OCI-M1 (cell line): ENCODE measurements around the gene OLR1.
"Not testable (repeated sequence)": the region's sequence is repeated elsewhere in the genome, so short reads cannot be mapped to it uniquely, and the experiment has no call there.

ENCODE experiments used
- DNase-seq: peaks from one replicate; lab custom pipeline; 2025; lab: John Stamatoyannopoulos, UW

OLR1 gene

DNA sequence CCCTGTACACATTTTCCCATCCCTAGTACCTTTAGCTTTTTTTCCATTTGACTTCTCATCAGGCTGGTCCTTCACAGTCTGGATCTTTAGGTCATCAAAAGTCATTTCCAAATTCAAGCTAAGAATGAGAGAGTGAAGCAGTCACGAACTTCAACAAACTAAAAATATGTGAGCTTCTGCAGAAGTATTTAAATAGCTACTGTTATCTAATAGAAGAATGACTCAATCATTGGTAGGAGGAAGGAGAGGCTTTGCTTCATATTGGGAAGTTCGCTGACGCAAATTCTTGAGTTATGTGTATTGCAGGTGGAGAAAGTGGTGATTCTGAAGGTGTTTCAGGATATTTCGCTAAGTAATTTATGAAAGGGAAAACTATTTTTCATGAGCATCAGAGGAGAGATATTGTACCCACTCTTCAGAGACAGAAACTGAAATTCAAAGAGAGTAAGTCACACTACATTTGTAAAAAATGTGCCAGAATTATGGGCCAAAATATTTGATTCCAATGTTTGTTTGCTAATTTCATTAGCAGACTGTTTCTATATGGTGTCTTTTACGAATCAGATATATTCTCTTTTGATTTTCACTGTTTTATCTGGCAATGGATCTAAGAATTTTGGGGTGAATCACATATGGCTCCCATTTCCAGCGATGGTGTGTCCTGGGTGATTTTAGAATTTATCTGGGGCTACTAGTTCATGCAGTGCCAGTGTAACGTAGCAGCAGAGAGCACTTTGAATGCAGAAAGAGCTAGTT lies at the start of gene OLR1:
OLR1 (minus strand) TSS at position 160 of the 756 bp plus-strand sequence; CDS start at position 105, 55 bp downstream.
- no peak for DNase-seq

DNA sequence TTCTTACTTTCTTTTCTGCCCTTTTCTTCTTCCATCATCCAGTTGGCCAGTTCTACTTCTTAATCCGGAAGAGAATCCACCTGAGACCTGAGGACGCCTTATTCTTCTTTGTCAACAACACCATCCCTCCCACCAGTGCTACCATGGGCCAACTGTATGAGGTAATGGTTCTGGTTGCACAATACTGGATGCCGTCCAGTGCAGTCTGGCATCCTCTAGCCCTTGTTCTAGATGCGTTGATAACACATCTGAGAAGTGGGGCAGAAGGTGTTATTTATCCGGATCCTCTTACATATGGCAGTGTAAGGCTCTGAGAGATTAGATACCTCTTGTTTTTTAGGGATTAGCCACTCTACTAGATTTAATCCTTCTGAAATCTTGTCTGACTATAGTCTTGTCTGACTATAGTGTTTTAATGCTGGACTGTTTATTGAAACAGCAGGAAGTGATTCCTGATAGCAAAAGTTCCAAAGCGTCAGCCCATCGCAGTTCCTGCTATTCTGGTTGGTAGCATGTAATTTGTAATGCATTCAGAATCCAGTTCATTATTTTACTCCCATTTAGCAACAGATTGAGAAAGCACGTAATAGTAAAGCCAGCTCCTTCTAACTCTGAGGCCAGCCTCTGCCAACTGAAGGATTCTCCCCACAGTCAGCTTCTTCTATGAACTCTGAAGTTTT lies 48.6 kb upstream of the OLR1 start:
- DNase-seq, result no peak

DNA sequence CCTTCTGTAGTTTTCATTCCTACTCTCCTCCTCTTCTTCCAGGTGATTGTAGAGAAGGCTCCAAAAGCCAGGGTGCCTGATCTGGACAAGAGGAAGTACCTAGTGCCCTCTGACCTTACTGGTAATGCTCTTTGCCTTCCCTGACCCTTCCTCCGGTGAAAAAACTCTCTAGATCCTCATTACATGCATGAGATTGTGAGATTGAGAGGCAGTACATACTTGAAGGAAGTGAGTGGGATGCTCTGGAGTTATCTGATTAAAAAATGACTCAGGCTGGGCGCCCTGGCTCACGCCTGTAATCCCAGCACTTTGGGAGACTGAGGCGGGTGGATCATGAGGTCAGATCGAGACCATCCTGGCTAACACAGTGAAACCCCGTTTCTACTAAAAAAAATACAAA lies 46.1 kb upstream of the OLR1 start:
- no peak for DNase-seq

DNA sequence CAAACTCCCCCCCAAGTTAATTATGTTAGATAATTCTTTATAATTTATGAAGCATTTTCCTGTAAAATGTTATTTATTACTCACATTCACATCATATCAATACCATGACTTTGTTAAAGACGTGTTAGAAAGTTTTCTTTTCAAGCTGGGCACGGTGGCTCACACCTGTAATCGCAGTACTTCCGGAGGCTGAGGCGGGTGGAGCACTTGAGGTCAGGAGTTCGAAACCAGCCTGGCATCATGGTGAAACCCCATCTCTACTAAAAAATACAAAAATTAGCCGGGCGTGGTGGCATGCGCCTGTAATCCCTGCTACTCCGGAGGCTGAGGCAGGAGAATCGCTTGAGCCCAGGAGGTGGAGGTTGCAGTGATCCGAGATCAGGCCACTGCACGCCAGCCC lies 44.0 kb upstream of the OLR1 start:
- not testable (repeated sequence) for DNase-seq

DNA sequence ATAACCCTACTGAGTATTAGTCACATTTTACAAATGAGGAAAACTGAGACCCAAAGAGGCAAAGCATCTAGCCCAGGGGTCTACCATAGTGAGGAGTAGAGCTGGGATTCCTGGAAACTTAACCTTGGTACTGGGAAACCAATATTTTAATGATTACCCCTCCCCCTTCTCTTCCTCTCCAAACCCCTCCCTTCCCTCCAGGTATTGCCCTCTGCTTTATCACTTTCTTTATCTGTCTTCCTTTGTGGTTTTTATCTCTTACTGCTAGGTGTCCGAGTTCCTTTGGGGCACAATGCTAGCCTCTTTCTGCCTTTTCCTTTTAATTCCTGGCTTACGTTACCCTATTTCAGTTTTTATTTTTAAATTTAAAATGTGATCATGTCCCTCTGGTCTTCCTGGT lies 43.5 kb upstream of the OLR1 start:
- peak; percentile 34 for DNase-seq

DNA sequence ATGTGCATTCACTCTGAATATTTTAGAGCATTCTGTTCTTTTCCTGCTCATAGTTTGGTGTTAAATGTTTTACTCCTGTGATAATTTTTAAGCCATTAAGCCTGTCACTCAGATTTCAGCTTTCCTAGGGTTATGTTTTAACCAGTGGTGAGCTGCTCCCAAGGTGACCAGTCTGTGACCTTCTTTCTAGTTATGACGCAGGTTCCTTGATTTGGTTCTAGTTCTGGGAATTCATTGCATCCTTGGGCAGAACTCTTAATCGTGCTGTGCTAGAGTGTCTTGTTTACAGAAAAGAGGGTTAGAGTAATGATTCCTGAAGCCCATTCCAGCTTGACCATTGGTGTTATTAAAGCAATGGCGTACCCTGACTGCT lies 42.9 kb upstream of the OLR1 start:
- no peak for DNase-seq

DNA sequence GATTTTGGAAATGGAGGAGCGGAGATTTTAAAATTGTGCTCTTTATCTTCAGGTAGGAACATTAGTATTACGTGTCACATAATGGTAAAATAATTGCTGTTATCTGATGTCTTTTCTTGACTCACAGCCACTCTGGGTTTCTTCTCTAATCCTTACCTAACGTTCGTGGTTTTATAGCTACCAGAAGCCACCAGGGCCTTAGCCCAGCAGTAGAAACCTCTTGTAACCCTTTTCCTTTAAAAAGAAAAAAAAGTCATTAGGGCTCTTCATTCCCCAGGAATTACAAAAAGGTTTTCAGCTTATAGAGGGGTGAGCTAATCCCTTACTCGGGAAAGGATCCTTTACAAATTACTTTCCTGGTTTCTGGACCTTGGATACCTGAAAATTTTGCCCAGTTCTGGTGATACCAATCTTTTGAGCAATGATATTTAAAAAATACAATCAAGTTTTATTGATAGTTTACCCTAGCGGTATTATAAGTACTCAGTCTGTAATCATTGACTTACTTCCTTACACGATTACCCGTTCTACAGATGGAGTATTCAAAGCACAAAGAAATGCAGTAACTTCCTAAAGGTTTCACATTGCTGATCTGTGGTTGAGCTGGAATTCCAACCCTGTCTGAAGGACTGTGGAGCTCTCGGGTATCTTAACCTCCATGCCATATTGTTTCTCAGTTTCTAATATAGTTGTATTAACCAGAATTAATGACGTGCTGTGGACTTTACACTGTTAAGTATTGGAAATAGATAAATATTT lies 42.4 kb upstream of the OLR1 start:
- DNase-seq, result peak; percentile 44

DNA sequence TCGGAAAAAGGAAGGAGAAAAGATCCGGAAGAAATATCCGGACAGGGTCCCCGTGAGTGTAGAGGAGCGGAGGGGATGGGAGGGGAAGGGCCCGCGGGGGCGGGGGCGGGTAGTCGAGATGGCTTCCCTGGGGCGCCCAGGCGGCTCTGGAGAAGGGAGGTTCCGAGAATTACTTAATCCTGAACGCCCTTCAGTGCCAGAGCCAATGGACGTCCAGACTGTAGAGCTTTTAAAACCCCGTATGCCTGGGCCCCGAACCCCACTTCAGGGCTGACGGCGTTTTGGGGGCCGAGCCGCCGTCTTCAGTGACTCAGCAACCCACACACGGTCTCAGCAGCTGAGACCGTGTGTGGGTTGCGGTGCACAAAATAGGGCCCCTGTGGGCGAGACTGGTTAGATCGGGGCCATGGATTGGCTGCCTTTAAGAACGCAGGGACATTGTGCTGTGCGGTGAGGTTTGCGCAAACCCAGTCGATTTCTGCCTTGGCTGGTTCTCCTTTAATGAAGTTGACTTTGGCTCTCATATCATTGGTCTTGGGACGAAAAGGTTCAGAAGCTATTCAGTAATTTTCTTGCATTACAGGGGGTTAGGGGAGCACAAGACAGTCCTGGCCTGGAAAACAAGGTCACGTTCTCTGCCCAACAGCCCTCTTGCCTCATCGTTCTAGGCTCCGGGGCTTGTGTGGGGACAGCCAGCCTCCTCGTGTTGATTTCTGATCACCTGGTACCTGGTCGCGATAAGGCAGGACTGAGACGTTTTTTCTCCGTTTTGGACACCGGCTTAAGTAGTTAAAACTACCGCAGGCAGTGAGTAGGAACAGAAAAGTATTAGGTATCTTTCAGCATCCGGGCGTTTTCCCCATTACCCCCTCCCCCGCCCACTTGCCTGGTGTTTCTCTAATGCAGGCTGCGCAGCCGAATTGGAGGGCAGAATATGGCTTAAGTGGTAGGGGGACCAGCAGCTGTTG lies 41.5 kb upstream of the OLR1 start:
- DNase-seq, result peak; percentile 87

DNA sequence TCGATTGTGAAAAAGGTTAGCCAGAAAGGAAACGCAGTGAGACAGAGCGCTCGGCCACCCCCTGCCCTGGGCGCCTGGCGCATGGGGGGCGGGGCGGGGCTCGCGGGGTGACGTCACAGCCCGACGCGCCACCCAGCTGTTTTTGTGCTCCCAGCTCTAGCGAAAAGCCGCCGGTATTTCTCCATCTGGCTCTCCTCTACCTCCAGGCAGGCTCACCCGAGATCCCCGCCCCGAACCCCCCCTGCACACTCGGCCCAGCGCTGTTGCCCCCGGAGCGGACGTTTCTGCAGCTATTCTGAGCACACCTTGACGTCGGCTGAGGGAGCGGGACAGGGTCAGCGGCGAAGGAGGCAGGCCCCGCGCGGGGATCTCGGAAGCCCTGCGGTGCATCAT lies 40.8 kb upstream of the OLR1 start, which contains the start of gene GABARAPL1:
GABARAPL1 (plus strand) TSS at position 139 of the 393 bp plus-strand sequence; CDS start at position 392, 253 bp downstream.
- peak; percentile 79 for DNase-seq

DNA sequence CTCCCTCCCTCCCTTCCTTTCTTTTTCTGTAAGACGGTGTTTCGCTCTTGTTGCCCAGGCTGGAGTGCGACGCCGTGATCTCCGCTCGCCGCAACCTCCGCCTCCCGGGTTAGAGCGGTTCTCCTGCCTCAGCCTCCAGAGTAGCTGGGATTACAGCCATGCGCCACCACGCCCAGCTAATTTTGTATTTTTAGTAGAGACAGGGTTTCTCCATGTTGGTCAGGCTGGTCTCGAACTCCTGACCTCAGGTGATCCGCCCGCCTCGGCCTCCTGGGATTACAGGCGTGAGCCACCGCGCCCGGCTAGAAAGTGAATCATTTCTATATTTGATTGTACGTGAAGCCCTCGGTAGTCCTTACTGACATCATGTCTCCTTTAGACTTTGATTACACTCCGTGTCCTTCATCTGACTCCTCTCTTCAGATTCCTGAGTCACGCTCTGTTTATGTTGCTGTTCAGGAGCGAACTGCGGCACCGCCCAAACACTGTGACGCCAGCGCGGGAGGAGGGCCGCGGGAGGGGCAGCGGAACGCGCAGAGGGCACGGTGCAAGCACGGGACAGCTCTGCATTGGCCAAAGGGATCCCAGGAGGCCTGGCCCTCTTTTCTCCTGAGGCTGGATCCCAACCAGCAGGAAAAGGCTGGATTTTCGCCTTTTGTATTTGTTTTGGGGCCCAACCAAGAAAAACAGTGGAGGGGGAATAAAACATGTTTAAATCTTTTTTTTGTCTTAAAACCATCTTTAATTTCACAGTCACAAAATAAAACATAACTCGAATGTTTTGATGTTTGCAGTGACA lies 40.2 kb upstream of the OLR1 start:
- peak; percentile 92 for DNase-seq

DNA sequence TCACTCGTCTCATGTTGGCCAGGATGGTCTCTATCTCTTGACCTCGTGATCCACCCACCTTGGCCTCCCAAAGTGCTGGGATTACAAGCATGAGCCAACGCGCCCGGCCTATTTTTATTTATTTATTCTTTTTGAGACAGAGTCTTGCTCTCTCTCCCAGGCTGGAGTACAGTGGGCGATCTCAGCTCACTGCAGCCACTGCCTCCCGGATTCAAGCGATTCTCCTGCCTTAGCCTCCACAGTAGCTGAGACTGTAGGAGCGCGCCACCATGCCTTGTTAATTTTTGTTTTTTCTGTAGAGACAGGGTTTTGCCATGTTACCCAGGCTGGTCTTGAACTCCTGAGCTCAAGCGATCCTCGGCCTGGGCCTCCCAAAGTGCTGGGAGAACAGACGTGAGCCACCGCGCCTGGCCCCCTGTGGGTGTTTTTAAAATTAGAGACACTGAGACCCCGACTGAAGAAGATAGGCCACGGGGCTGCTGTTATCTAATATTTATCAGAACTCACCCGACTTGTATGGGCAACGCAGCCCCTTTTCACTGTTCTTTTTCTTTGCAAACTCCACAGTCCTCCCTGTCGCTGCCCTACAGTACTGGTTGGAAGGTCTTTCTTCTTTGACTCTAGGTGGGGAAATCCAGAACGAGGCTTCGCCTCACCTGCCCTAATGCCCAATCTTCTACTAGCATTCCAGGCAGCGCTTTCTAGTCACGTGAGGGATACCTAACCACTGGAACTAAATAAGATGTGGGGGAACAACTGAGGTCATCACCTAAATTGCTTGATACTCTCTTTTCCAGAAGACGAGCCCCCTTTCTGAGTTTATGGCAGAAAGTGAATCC lies 39.4 kb upstream of the OLR1 start:
- DNase-seq, result no peak

DNA sequence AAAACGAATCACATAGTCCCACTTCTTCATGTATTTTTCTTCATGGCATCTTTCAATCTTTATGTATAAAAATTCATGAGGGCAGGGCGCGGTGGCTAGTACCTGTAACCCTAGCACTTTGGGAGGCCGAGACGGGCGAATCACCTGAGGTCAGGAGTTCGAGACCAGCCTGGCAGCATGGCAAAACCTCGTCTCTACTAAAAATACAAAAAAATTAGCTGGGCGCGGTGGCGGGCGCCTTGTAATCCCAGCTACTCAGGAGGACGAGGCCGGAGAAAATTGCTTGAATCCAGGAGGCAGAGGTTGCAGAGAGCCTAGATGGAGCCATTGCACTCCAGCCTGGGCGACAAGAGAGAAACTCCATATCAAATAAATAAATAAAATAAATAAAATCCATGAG lies 38.3 kb upstream of the OLR1 start:
- DNase-seq, result no peak

DNA sequence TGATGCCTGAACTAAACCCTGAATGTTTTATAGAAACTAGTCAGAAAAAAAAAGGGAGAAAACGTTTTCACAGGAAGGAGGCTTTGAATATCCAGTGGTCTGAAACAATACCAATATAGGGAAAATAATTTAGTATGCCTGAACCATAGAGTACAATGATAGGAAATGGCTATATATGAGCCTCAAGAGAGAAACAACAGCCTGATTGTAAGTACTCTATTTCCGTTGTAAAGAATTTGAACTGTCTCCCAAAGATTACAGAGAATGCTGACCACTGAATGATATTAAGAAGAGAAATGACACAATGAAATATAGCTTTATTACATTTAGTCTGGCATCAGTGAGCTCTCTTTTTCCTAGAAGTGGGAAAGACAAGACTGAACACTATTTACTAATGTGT lies 35.2 kb upstream of the OLR1 start:
- DNase-seq, result no peak

DNA sequence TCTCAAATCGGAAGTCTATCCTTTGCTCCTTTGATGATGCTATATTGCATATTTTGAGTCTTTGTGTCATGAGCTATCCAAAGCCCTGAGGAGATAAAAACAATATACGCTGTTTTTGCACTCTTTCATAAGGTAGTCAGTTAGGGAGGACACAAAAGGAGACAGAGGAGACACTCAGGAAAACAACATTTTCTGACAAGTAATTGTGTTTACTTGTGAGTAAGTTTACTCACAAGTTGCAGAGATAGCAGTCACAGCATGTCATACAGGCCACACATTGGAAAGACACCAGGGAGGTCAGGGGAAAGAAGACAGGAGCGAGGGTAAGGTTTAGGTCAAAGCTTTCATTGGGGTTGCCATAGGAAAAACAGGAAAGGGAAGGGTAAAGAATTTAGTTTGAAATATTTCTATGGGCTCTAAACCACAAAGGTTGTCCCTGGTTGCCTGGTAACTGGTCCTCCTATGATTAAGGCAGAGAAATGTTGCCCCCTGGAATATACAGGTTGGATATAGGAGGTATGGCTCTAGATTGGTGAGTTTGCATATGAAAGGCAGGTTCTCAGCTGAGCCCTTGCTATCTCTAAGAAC lies 33.4 kb upstream of the OLR1 start:
- DNase-seq, result no peak

DNA sequence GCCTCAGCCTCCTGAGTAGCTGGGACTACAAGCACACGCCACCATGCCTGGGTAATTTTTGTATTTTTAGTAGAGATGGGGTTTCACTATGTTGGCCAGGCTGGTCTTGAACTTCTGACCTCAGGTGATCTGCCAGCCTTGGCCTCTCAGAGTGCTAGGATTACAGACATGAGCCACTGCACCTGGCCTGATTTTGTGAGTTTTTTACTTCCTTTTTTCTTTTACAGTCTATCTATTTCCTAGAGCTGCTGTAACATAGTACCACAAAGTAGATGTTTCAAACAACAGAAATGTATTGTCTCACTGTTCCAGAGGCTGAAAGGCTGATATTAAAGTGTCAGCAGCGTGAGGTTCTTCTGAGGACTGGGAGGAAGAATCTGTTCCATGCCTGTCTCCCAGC lies 32.6 kb upstream of the OLR1 start:
- not testable (repeated sequence) for DNase-seq

DNA sequence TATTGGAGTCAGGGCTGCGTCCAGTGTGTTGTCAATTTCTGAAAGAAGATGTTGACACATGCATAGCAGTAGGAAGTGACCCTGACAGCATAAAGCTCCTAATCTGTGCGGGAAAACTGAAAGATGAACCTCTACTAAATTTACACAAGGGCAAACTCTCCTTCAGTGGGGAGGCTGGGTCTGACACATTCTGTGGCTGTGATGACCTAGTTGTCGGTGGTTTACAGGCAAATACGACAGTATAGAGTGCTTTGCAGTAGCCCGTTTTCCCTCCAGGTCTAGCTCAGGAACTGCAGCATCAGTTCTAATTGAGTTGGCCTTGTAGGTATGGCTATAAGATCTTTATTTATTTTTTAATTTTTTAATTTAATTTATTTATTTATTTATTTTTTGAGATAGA lies 25.9 kb upstream of the OLR1 start:
- DNase-seq, result no peak

DNA sequence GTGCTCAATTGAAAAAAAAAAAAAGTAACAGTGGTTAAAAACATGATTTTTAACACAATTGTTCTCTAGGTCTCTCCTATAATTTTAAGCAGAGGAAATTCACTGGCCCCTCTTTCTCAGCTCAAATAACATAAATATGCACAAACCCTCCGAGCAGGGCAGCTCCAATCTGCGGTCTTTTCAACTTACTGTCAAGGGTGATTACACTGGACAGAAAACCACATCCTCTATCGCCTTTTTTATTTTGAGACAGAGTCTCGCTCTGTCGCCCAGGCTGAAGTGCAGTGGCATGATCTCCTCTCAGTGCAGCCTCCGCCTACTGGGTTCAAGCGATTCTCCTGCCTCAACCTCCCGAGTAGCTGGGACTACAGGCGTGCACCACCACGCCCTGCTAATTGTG lies 24.3 kb upstream of the OLR1 start:
- peak; percentile 82 for DNase-seq

DNA sequence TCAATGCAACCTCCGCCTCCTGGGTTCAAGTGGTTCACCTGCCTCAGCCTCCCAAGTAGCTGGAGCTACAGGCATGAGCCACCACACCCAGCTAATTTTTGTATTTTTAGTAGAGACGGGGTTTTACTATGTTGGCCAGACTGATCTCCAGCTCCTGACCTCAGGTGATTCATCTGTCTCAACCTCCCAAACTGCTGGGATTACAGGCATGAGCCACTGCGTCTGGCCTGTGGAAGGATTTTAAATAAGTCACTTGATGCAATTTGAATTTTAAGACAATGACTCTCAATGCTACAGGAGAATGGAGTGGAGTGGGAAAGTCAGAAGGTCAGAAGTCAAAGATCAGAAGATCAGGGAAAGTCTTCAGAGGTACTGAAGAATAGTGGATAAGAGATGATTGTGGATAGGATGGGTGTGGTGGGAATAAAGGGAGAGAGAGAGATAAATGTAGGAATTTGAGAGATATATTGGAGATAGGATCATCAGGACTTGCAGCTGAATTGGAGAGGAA lies 22.3 kb upstream of the OLR1 start:
- DNase-seq, result no peak

DNA sequence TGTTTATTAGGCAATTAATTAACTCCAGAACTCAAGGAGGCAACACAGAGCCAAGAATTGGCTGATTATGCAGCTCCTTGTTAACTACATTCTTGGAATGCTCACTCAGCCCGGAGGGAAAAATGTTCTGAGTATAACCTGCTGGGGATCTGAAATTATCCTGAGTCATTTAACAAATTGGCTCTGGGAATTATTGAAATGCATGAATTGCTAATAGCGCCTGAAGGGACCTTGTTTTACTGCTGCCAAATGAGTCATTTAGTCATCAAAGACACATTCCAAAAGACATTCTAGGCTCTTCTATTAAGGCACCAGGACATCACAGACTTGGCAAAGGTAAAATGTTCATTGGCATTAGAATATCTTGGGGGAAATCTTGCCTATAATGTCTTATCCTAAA lies 19.9 kb upstream of the OLR1 start:
- no peak for DNase-seq
